Right lobe of liver (tissue), 6 donors: ENCODE results near the gene ENOX1. TPM values are rescaled to one million over a fixed set of nuclear protein-coding genes. Genes with fewer than 3 reads are reported as not detected.

Experiments used
- ATAC-seq, 4 donors: fragments of 200-7000 bp; cut with Tn5 transposase; one replicate each; pipeline ENCODE4 v1.9.1; 2020; ENCODE audit warnings: mild to moderate bottlenecking in 4 of 4, moderate library complexity in 4 of 4
- DNase-seq, 3 donors: peaks; one replicate each; pipeline ENCODE4 v3.0.0-alpha.2; 2020
- H3K27ac ChIP-seq, 3 donors: fragments of 200-600 bp; one replicate each; pipeline ENCODE4 v1.8.0; 2022
- H3K27me3 ChIP-seq, 2 donors: fragments of 200-600 bp; one replicate each; pipeline ENCODE4 v1.8.0; 2022
- H3K36me3 ChIP-seq, 4 donors: fragments of 200-600 bp; sonication (generic) in 1 of 4; one replicate each; pipeline versions ENCODE4 v1.5.1 to v1.8.0; 2017 to 2022; ENCODE audit warnings: control low read depth in 1 of 4
- H3K4me1 ChIP-seq, 4 donors: fragments of 200-600 bp; sonication (generic) in 1 of 4; one replicate each; pipeline versions ENCODE4 v1.5.1 to v1.8.0; 2017 to 2022; ENCODE audit warnings: control low read depth in 1 of 4
- H3K4me3 ChIP-seq, 3 donors: fragments of 200-600 bp; one replicate each; pipeline ENCODE4 v1.8.0; 2022
- H3K9me3 ChIP-seq, 4 donors: fragments of 200-600 bp; sonication (generic) in 1 of 4; one replicate each; pipeline versions ENCODE4 v1.5.1 to v1.8.0; 2017 to 2022; ENCODE audit warnings: control low read depth in 1 of 4
- CTCF ChIP-seq, 4 donors: fragments of 200-600 bp in 3 of 4; fragments of 450-650 bp in 1 of 4; IDR thresholded peaks; one replicate each; pipeline versions ENCODE4 v1.5.1 to v1.8.0; 2016 to 2022; ENCODE audit warnings: antibody characterized with exemption in 4 of 4, mild to moderate bottlenecking in 2 of 4
- POLR2A ChIP-seq: fragments of 450-650 bp; IDR thresholded peaks from one replicate; pipeline ENCODE4 v1.6.1; 2017; ENCODE audit warnings: antibody characterized with exemption, mild to moderate bottlenecking
- WGBS: methylation state at CpG from one replicate; pipeline ENCODE4 v1.1.6; 2018; ENCODE audit warnings: low coverage, low lambda C conversion rate; ENCODE audit not compliant: insufficient coverage; ENCODE audit errors: missing lambda C conversion rate; 5-methylcytosine and 5-hydroxymethylcytosine counted together
- intact Hi-C, 2 donors: fragments of 100-400 bp; cut with DNase I; formaldehyde crosslinking; loops; one replicate each; pipeline versions ENCODE4 v1.11.2 to v1.14.1; 2022
- total RNA-seq, 6 experiments: library from RNA; depleted of rRNA in 2 of 6; stranded (reverse); fragments of >200 nt in 2 of 6; fragmentation: NEBNext Ultra II Directional in 3 of 6; extraction: Animal tissue kit (Norgen Biotek cat#: 25700) in 3 of 6; gene quantifications; one replicate each; pipeline versions ENCODE4 v1.1.0 to v1.2.4, GENCODE V29; 2016 to 2023
- donor health status: DM: no; HTN: yes; CAD: no.
- donor health status: DM: no; HTN: no; CAD: no.
- donor health status: DM: no; HTN: no; CAD: no.
- donor health status: DM: no; HTN: yes; CAD: no.
- donor health status: DM: no; HTN: yes; CAD: no.

Gene ENOX1
- total RNA-seq, 6 experiments from 2014 or later = 0.07 to 0.16 TPM; not detected in 4

GRCh38 chr13:43648733-43649132 lies 138.0 kb downstream of the ENOX1 start:
- Histone ChIP-seq H3K27me3 (no peaks in the 10 kb centered on the region), H3K4me3 (no peak overlapping the region), H3K36me3 (no peaks in the 10 kb centered on the region), H3K9me3 (no peaks in the 10 kb centered on the region), H3K27ac (no peak overlapping the region), H3K4me1 (no peaks in the 10 kb centered on the region)
- 74% methylated on average over 5 of the region's 5 CpGs for WGBS
- no peak for ATAC-seq
- intact Hi-C loops = no loop called here
- DNase-seq = no peak
- no peak for TF ChIP-seq POLR2A
- TF ChIP-seq CTCF (IDR thresholded peaks at IDR 0.05) = no peak

- intact Hi-C loops = no loop called here
- TF ChIP-seq POLR2A (no peak), CTCF (IDR thresholded peaks at IDR 0.05) (no peak)
- no peak for DNase-seq
- Histone ChIP-seq H3K9me3 (no peaks in the 10 kb centered on the region), H3K27ac (no peak overlapping the region), H3K36me3 (no peaks in the 10 kb centered on the region), H3K4me3 (no peak overlapping the region), H3K27me3 (no peaks in the 10 kb centered on the region), H3K4me1 (no peaks in the 10 kb centered on the region)
- 33% methylated on average over 2 of the region's 2 CpGs for WGBS
- no peak for ATAC-seq
Observed at GRCh38 chr13:43647471-43647870, 139.3 kb downstream of the ENOX1 start.

GRCh38 chr13:43640476-43640875 lies 146.3 kb downstream of the ENOX1 start:
- Histone ChIP-seq H3K27ac (no peak overlapping the region), H3K36me3 (no peaks in the 10 kb centered on the region), H3K27me3 (no peaks in the 10 kb centered on the region), H3K4me3 (no peak overlapping the region), H3K9me3 (no peaks in the 10 kb centered on the region), H3K4me1 (no peaks in the 10 kb centered on the region)
- intact Hi-C loops = no loop called here
- WGBS = 60% methylated on average over 1 of the region's 1 CpG
- no peak for ATAC-seq
- no peak for TF ChIP-seq POLR2A
- TF ChIP-seq CTCF (IDR thresholded peaks at IDR 0.05) = no peak
- no peak for DNase-seq

GRCh38 chr13:43631106-43631505 lies 155.7 kb downstream of the ENOX1 start:
- Histone ChIP-seq H3K4me3 (no peak overlapping the region), H3K36me3 (no peaks in the 10 kb centered on the region), H3K27ac (no peak overlapping the region), H3K27me3 (no peaks in the 10 kb centered on the region), H3K9me3 (no peaks in the 10 kb centered on the region), H3K4me1 (no peaks in the 10 kb centered on the region)
- intact Hi-C loops = no loop called here
- DNase-seq (no peak), ATAC-seq (no peak)
- 75% methylated on average over 3 of the region's 3 CpGs for WGBS
- TF ChIP-seq CTCF (IDR thresholded peaks at IDR 0.05) (no peak), POLR2A (no peak)
